B cell (primary cell): ENCODE data around the gene FNDC11. TPM values are rescaled to one million over a fixed set of nuclear protein-coding genes. Genes with fewer than 3 reads are reported as not detected.
A peak's percentile ranks its signal among the peaks of the same experiment; 100 is the strongest.

Experiments used
- ATAC-seq: fragments of 200-7000 bp; cut with Tn5 transposase; one replicate; pipeline ENCODE4 v1.10.0; 2021; ENCODE audit warnings: low read depth, mild to moderate bottlenecking, moderate number of reproducible peaks, moderate library complexity
- CTCF ChIA-PET: fragments of 350-600 bp; sonication (Branson Sonifier 250); formaldehyde crosslinking; loops from one replicate; lab custom pipeline; 2021; ENCODE audit warnings: antibody characterized with exemption, inconsistent platforms; lab: Charles Lee
- POLR2A ChIA-PET: fragments of 350-600 bp; sonication (Branson Sonifier 250); formaldehyde crosslinking; loops from one replicate; lab custom pipeline; 2021; ENCODE audit warnings: antibody characterized with exemption; lab: Charles Lee
- DNase-seq: peaks from one replicate; pipeline ENCODE4 v3.0.0; 2013
- H2AFZ ChIP-seq: 2 replicates; pipeline ENCODE4 v1.6.1; 2012; ENCODE audit warnings: mild to moderate bottlenecking, low read depth, low read length; ENCODE audit not compliant: insufficient read depth, poor library complexity, severe bottlenecking
- H3K27ac ChIP-seq, 2 donors: 1 replicate in 1 of 2; 2 replicates in 1 of 2; pipeline ENCODE4 v1.5.1; 2012 to 2013; ENCODE audit warnings: low read length in 2 of 2, mild to moderate bottlenecking in 2 of 2, moderate library complexity in 1 of 2
- H3K27me3 ChIP-seq, 4 experiments: fragments of 200-600 bp in 1 of 4; sonication (generic) in 1 of 4; replicated peaks in 1 of 4; 1 replicate in 2 of 4; 2 replicates in 2 of 4; pipeline versions ENCODE4 v1.6.1 to v1.7.0; 2013 to 2016; ENCODE audit warnings: low read length in 3 of 4, mild to moderate bottlenecking in 2 of 4, mixed read lengths in 1 of 4, moderate library complexity in 1 of 4; ENCODE audit not compliant: insufficient read depth in 4 of 4, control insufficient read depth in 3 of 4; ENCODE audit errors: control extremely low read depth in 1 of 4
- H3K36me3 ChIP-seq, 2 experiments: replicated peaks in 1 of 2; 1 replicate in 1 of 2; 2 replicates in 1 of 2; pipeline versions ENCODE4 v1.6.1 to v1.7.1; 2013; ENCODE audit warnings: low read length in 1 of 2; ENCODE audit not compliant: insufficient read depth in 2 of 2, control insufficient read depth in 1 of 2; ENCODE audit errors: control extremely low read depth in 1 of 2, extremely low read depth in 1 of 2
- H3K4me1 ChIP-seq, 2 donors: fragments of 200-600 bp in 1 of 2; sonication (generic) in 1 of 2; 1 replicate in 1 of 2; 2 replicates in 1 of 2; pipeline versions ENCODE4 v1.5.1 to v1.6.1; 2013 to 2017; ENCODE audit warnings: low read length in 2 of 2; ENCODE audit not compliant: control insufficient read depth in 2 of 2, insufficient read depth in 2 of 2
- H3K4me2 ChIP-seq: replicated peaks from 2 replicates; pipeline ENCODE3; 2012; ENCODE audit warnings: mild to moderate bottlenecking, low read depth, low read length; ENCODE audit not compliant: poor library complexity, severe bottlenecking
- H3K4me3 ChIP-seq, 5 experiments: fragments of 200-600 bp in 1 of 5; sonication (generic) in 1 of 5; 1 replicate in 3 of 5; 2 replicates in 2 of 5; pipeline versions ENCODE4 v1.5.1 to v1.7.0; 2011 to 2016; ENCODE audit warnings: low read length in 4 of 5, mild to moderate bottlenecking in 4 of 5, low read depth in 2 of 5, control low read depth in 1 of 5, moderate library complexity in 1 of 5; ENCODE audit not compliant: insufficient read depth in 1 of 5; ENCODE audit errors: control extremely low read depth in 1 of 5, extremely low read depth in 1 of 5
- H3K79me2 ChIP-seq: fragments of 200-600 bp; sonication (generic); one replicate; pipeline ENCODE4 v1.6.0; 2016; ENCODE audit warnings: low read length; ENCODE audit not compliant: control insufficient read depth, insufficient read depth
- H3K9ac ChIP-seq: fragments of 200-600 bp; sonication (generic); 2 replicates; pipeline ENCODE4 v1.6.1; 2017; ENCODE audit warnings: mild to moderate bottlenecking, low read length, moderate library complexity
- H3K9me3 ChIP-seq, 3 donors: one replicate each; pipeline versions ENCODE4 v1.6.1 to v1.7.1; 2013; ENCODE audit warnings: low read length in 2 of 3; ENCODE audit not compliant: control insufficient read depth in 2 of 3, insufficient read depth in 1 of 3; ENCODE audit errors: control extremely low read depth in 1 of 3
- H4K20me1 ChIP-seq: 2 replicates; pipeline ENCODE4 v1.6.0; 2012; ENCODE audit warnings: mild to moderate bottlenecking, low read length; ENCODE audit not compliant: insufficient read depth, control insufficient read depth, poor library complexity, severe bottlenecking
- H3K27ac Mint-ChIP-seq: one replicate; pipeline ENCODE4 v1.8.0; 2021; ENCODE audit warnings: mixed read lengths
- H3K27me3 Mint-ChIP-seq: one replicate; pipeline ENCODE4 v1.8.0; 2021; ENCODE audit warnings: mixed read lengths
- H3K4me1 Mint-ChIP-seq: one replicate; pipeline ENCODE4 v1.8.0; 2021; ENCODE audit warnings: mixed read lengths
- H3K4me3 Mint-ChIP-seq: one replicate; pipeline ENCODE4 v1.8.0; 2021; ENCODE audit warnings: mixed read lengths
- H3K9me3 Mint-ChIP-seq: one replicate; pipeline ENCODE4 v1.8.0; 2022; ENCODE audit warnings: mixed read lengths; ENCODE audit not compliant: insufficient read depth
- CTCF ChIP-seq: fragments of 200-600 bp; IDR thresholded peaks from one replicate; pipeline ENCODE4 v1.8.0; 2022; ENCODE audit warnings: antibody characterized with exemption, mild to moderate bottlenecking
- EZH2 ChIP-seq: IDR thresholded peaks from 2 replicates; pipeline ENCODE4 v1.6.1; 2012; ENCODE audit warnings: borderline replicate concordance, low read depth, mild to moderate bottlenecking, moderate library complexity, low read length; ENCODE audit not compliant: insufficient read depth, poor library complexity, severe bottlenecking
- WGBS: methylation state at CpG from one replicate; pipeline ENCODE4 v1.1.5; 2013; ENCODE audit warnings: missing lambda C conversion rate; ENCODE audit not compliant: insufficient coverage; 5-methylcytosine and 5-hydroxymethylcytosine counted together
- intact Hi-C: fragments of 100-400 bp; cut with micrococcal nuclease; formaldehyde crosslinking; loops from one replicate; pipeline ENCODE4 v1.10.0; 2022
- polyA plus RNA-seq: library from polyadenylated mRNA; depleted of rRNA; stranded (reverse); fragments of >200 nt; gene quantifications from 2 replicates; pipeline ENCODE4 v1.2.3, GENCODE V29; 2012
- total RNA-seq, 2 donors: library from RNA; stranded (reverse); fragments of 120-200 nt in 1 of 2; gene quantifications; 1 replicate in 1 of 2; 2 replicates in 1 of 2; pipeline versions ENCODE4 v1.2.3 to v1.2.4, GENCODE V29; 2013 to 2022

The FNDC11 gene
- total and polyA plus RNA-seq, 2 donors (not counting 1 experiment from before 2014, with no cell fraction given), result 3.8 to 34.2 TPM

- intact Hi-C loops, result loop anchor here (1.0 to 2.0 kb wide), 8 partner anchors 16 to 436 kb away; partner anchors contain the start of genes ARFRP1, EEF1A2, PTK6 and RTEL1
- peaks cover 0 to 16% (median 4%) of the 10 kb centered on the region in 3 donors for H3K9me3 ChIP-seq
- Mint-ChIP-seq H3K27ac (peak overlapping the region; percentile 75), H3K4me1 (peaks cover 34% of the 10 kb centered on the region), H3K27me3 (peaks cover 4% of the 10 kb centered on the region), H3K9me3 (no peaks in the 10 kb centered on the region), H3K4me3 (peak overlapping the region; percentile 84)
- H3K36me3 ChIP-seq, result peaks cover 0 to 7% of the 10 kb centered on the region in 2 experiments
- peak overlapping the region; percentile 94 for H3K4me2 ChIP-seq
- TF ChIP-seq EZH2 (no peak), CTCF (no peak)
- ChIA-PET POLR2A (interaction anchor here (0.6 to 2.6 kb wide), 14 partner anchors 9 to 543 kb away, joined by 3 to 42 read pairs (median 4); partner anchors contain the start of genes ARFGAP1, GMEB2, HELZ2 and LIME1), CTCF (interaction anchor here (1.0 to 3.8 kb wide), 6 partner anchors 15 to 453 kb away, joined by 3 to 25 read pairs (median 4); partner anchors contain the start of gene PTK6)
- peak; percentile 77 for DNase-seq
- peak overlapping the region; percentile 63 to 76 for H3K27ac ChIP-seq
- WGBS, result 2% methylated on average over 68 of the region's 68 CpGs
- peaks cover 20 to 27% of the 10 kb centered on the region in 2 donors for H3K4me1 ChIP-seq
- peaks cover 29% of the 10 kb centered on the region for H4K20me1 ChIP-seq
- H3K79me2 ChIP-seq, result peaks cover 15% of the 10 kb centered on the region
- H3K9ac ChIP-seq, result peak overlapping the region; percentile 84
- peak; percentile 50 for ATAC-seq
- H3K27me3 ChIP-seq, result peaks cover 0 to 10% (median 3%) of the 10 kb centered on the region in 4 experiments
- H2AFZ ChIP-seq, result peak overlapping the region; percentile 96
- peak overlapping the region; percentile 11 to 79 (median 74) for H3K4me3 ChIP-seq
These were observed 32.9 kb upstream of the FNDC11 start for GRCh38 chr20:63520934-63521601.
